NCI-H226 (cell line): ENCODE data around the gene TMPRSS9.
A peak's percentile ranks its signal among the peaks of the same experiment; 100 is the strongest.
"Not testable (repeated sequence)": the region's sequence is repeated elsewhere in the genome, so short reads cannot be mapped to it uniquely, and the experiment has no call there.

Source experiments
- DNase-seq: peaks from one replicate; pipeline ENCODE4 v3.0.0-alpha.2; 2015

Gene TMPRSS9

GRCh38 chr19:2443116-2443784 lies 83.2 kb downstream of the TMPRSS9 start:
- DNase-seq: no peak

- no peak for DNase-seq
Measured at GRCh38 chr19:2443785-2444182, 83.7 kb downstream of the TMPRSS9 start.

GRCh38 chr19:2444251-2445002 lies 84.4 kb downstream of the TMPRSS9 start:
- no peak for DNase-seq

- DNase-seq: no peak
Measured at GRCh38 chr19:2446381-2446780, 86.3 kb downstream of the TMPRSS9 start.

- peak; percentile 23 for DNase-seq
Measured at GRCh38 chr19:2449019-2449418, 89.0 kb downstream of the TMPRSS9 start.

- no peak for DNase-seq
Measured at GRCh38 chr19:2451138-2451537, 91.1 kb downstream of the TMPRSS9 start.

GRCh38 chr19:2451741-2452140 lies 91.7 kb downstream of the TMPRSS9 start:
- DNase-seq: no peak

GRCh38 chr19:2453431-2454025 lies 93.5 kb downstream of the TMPRSS9 start:
- DNase-seq: no peak

- no peak for DNase-seq
Measured at GRCh38 chr19:2454199-2454961, 94.3 kb downstream of the TMPRSS9 start.

GRCh38 chr19:2454962-2455850 lies 95.1 kb downstream of the TMPRSS9 start:
- no peak for DNase-seq

GRCh38 chr19:2455851-2456570 lies 95.9 kb downstream of the TMPRSS9 start:
- DNase-seq: no peak

GRCh38 chr19:2457394-2458037 lies 97.5 kb downstream of the TMPRSS9 start:
- no peak for DNase-seq

- no peak for DNase-seq
Measured at GRCh38 chr19:2458054-2458453, 98.0 kb downstream of the TMPRSS9 start.

- DNase-seq: not testable (repeated sequence)
Measured at GRCh38 chr19:2458776-2459175, 98.7 kb downstream of the TMPRSS9 start.

- DNase-seq: no peak
Measured at GRCh38 chr19:2460245-2460644, 100.2 kb downstream of the TMPRSS9 start.

GRCh38 chr19:2461751-2462634 lies 101.9 kb downstream of the TMPRSS9 start:
- DNase-seq: peak; percentile 76

GRCh38 chr19:2462635-2463421 lies 102.8 kb downstream of the TMPRSS9 start:
- peak; percentile 100 for DNase-seq

- DNase-seq: not testable (repeated sequence)
Measured at GRCh38 chr19:2463694-2464093, 103.6 kb downstream of the TMPRSS9 start.

GRCh38 chr19:2464389-2464788 lies 104.3 kb downstream of the TMPRSS9 start:
- DNase-seq: no peak
